Omental fat pad (tissue), 4 donors: ENCODE data around the gene PRPF31. TPM values are rescaled to one million over a fixed set of nuclear protein-coding genes. Genes with fewer than 3 reads are reported as not detected.

Experiments used
- ATAC-seq: fragments of 150-250 bp; one replicate; pipeline ENCODE4 v1.9.1; 2016; ENCODE audit warnings: mild to moderate bottlenecking, moderate library complexity; ENCODE audit not compliant: low FRiP score
- DNase-seq: peaks from one replicate; pipeline ENCODE4 v3.0.0-alpha.2; 2019; ENCODE audit warnings: low spot score
- total RNA-seq, 4 donors: library from RNA; depleted of rRNA; stranded (reverse); fragments of >200 nt; gene quantifications; one replicate each; pipeline ENCODE4 v1.1.0, GENCODE V29; 2016
- TF ChIP-seq, protein P1 (sequence below), 3 donors: fragments of 450-650 bp; IDR thresholded peaks; one replicate each; pipeline ENCODE4 v1.5.1; 2016 to 2017; ENCODE audit warnings: antibody characterized with exemption in 3 of 3, mild to moderate bottlenecking in 3 of 3, moderate library complexity in 2 of 3

PRPF31 gene
- total RNA-seq, 4 donors from 2014 or later = 33.8 to 50.1 (median 39.7) TPM

DNA sequence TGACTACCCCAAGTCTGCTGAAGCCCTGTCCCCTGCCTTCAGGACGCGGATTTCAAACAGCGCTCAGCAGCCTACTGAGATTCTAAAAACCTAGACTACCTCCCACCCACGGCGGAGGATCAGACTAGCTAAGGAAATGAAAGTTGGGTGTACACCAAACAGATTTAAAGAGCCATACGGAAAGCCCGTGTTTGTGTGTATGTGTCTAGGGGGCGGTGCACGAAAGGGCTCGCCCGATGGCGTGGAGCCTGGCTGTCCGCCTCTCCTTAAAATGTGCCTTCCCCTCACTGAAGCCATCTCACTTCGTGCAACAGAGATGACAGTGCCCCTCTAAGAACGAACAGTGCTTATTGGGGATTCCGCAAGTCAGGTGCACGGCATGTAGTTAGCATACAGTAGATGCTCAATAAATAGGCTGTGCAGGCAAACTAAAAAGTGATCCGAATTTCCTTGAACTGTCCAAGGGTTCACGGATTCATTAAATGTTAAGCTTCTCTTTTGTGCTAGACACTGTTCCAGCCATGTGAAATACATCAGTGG, 43.3 kb downstream of the PRPF31 start:
- TF ChIP-seq, protein P1, sequence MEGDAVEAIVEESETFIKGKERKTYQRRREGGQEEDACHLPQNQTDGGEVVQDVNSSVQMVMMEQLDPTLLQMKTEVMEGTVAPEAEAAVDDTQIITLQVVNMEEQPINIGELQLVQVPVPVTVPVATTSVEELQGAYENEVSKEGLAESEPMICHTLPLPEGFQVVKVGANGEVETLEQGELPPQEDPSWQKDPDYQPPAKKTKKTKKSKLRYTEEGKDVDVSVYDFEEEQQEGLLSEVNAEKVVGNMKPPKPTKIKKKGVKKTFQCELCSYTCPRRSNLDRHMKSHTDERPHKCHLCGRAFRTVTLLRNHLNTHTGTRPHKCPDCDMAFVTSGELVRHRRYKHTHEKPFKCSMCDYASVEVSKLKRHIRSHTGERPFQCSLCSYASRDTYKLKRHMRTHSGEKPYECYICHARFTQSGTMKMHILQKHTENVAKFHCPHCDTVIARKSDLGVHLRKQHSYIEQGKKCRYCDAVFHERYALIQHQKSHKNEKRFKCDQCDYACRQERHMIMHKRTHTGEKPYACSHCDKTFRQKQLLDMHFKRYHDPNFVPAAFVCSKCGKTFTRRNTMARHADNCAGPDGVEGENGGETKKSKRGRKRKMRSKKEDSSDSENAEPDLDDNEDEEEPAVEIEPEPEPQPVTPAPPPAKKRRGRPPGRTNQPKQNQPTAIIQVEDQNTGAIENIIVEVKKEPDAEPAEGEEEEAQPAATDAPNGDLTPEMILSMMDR (IDR thresholded peaks at IDR 0.05) = no peak
- ATAC-seq (no peak), DNase-seq (no peak)

DNA sequence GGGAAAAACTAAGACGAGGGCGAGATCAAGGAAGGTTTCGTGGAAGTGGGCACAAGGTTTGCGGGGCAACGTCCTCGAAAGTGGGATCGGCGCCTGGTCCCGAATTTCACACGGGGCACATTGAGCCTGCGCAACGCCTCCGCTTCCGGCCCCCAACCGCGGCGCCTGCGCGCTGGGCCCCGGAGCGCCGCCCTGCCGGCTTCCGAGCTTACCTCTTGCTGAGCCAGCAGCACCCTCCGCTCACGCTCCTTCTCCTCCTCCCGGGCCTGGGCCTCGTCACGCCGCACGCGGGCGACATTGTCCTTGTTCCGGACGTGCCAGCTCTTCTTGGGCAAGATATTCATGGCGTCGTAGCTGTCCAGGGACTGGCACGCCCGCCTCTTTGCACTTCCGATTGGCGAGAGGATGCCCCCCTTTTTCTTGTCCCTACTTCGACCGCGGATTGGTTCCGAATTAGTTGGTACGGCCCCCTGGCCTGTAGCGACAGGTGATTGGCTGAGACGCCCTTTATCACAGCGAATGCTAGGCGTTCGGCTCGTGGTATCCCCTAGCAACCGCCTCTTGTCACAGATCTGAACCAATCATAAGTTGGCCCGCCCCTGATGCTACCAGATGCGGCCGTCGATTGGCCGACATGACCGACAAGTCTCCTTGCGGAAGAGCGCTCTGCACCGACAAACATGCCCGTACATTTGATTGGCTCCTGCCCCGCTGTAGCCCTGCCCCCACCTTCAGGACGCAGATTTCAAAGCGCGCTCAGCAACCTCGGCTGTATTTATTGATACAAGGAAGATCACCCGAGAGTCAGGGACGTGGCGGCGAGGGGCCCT, 44.0 kb downstream of the PRPF31 start, which contains the start of gene LENG1:
Gene LENG1 (minus strand): TSS at position 370 of the 830 bp plus-strand sequence. CDS start 26 bp downstream, at position 344.
- TF ChIP-seq, protein P1 (IDR thresholded peaks at IDR 0.05) = no peak
- peak; percentile 95 for ATAC-seq
- DNase-seq = peak; percentile 98

DNA sequence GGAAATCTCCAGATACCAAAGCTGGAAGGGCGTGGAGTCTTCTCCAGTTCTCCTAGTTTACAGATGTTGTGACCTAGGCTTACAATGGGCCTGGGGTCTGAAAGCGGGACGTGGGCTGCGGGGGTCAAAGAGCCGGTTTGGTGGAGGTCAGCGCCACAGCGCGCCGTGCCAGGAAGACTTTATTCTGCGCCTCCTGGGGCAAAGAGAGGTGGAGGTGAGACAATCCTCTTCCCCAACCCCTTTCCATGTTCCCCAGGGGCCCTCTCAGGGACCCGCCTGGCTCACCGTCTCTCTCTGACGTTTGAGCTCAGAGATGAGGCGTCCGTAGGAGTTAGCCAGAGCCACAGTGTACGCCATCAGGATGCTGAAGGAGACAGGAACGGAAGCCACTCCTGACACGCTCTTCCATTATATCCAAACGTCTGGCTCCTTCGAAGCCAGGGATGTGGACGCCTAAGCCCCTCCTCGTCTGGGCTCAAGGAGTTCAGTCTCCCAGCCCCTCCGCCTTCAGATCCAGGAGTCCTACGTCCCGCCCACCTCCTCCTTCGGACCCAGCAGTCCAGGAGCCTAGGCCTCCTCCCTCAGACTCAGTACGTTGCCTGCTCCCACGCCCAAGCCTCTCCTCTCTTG, 44.7 kb downstream of the PRPF31 start:
- TF ChIP-seq, protein P1 (IDR thresholded peaks at IDR 0.05) = no peak
- DNase-seq (no peak), ATAC-seq (no peak)

DNA sequence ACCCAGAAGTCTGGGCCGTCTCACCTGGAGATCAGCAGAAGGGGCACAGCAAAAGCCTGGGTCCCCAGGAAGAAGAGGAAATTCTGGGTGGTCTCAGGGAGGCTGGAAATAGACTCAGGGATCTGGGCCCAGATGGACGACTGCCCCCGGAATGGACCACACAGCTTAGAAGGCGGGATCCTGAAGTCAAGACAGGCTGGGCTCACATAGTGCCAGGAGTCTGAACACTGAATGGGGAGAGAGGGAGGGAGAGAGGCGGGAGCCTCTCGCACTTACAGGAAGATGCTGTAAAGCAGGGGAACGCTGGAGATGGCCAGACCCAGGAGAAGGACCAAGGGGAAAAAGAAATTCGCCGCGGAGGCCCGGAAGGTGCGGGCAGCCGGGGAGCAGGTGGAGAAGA, 45.3 kb downstream of the PRPF31 start:
- TF ChIP-seq, protein P1 (IDR thresholded peaks at IDR 0.05) = no peak
- DNase-seq (no peak), ATAC-seq (no peak)

DNA sequence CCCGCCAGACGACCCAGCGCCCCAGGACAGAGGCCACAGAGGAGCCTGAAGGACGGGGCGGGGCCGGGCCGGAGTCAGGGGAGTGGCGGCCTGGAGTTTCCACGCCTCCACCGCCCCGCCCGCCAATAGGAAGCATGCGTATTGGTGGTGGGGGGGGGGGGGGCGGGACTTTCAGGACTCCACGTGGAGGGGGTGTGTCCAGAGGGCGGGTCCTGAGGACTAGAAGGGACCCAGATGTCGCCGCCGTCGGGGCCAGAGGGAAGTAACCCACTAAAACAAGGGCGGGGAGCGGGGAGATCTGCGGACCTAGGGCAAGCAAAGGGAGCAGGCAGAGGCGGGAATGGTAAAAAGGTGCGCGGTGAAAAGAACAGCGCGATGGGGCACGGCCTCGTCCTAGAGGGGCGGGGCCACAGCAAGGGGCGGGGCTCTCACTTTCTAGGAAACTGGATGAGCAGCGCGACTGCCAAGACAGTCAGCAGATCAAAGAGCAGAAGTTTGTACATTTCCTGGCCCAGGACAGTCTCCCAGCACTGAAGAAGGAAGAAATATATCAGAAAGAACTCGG, 46.8 kb downstream of the PRPF31 start:
- peak; percentile 51 for ATAC-seq
- peak; percentile 74 for DNase-seq

DNA sequence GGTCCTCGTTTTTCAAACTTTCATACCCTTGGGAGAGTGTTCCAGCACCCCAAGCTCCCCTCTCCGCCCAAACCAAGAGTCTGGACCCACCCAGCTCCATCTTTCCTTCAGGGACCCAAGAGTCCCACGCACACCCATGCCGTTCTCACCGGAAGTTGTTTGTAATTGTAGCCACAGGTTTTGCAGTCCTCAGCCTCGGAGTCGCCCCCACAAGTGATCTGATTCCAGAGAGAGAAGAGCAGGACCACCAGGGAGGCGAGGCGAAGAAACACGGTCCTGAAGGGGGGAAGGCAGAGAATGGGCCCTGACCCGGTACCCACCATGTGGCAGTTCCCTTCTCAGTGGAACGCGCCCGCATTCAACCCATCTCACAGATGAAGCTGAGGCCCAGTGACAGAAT, 47.3 kb downstream of the PRPF31 start:
- ATAC-seq (no peak), DNase-seq (no peak)
- TF ChIP-seq, protein P1 (IDR thresholded peaks at IDR 0.05) = no peak

More for the DNA sequence above, 46.8 kb downstream of the PRPF31 start:
- TF ChIP-seq, protein P1 (IDR thresholded peaks at IDR 0.05) = no peak
